Vagina (tissue), 2 donors: ENCODE measurements around the gene CNOT1.

Experiments
- POLR2A ChIP-seq, 2 donors: fragments of 450-650 bp; IDR thresholded peaks; one replicate each; pipeline ENCODE4 v1.6.1; 2017; ENCODE audit warnings: antibody characterized with exemption in 2 of 2, mild to moderate bottlenecking in 2 of 2, moderate library complexity in 2 of 2
- TF ChIP-seq, protein P1 (sequence below), 3 experiments: fragments of 450-650 bp in 2 of 3; fragments of 200-600 bp in 1 of 3; sonication (generic) in 1 of 3; IDR thresholded peaks; one replicate each; pipeline ENCODE4 v1.5.1; 2017 to 2019; ENCODE audit warnings: antibody characterized with exemption in 3 of 3, mild to moderate bottlenecking in 2 of 3, moderate library complexity in 2 of 3

DNA sequence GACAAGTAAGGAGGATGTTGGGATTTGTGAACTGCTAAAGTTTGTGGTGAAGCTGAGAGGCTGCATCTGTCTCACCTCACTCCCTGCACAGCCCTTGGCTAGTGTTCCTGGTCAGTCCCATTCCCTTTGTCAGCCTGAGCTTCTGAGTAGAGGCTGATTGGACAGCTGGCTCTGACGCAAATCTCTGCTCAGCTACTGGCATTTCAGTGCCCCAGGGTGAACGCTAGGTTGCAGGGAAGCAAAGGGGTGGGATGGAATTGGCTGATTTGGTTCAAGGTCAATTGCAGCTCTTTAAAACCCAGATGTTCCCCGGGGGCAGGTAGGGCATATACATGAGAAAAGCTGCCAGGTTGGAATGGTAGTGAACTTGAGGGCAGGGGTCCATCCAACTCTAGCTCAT lies 23.1 kb upstream of the CNOT1 start:
- TF ChIP-seq, protein P1, sequence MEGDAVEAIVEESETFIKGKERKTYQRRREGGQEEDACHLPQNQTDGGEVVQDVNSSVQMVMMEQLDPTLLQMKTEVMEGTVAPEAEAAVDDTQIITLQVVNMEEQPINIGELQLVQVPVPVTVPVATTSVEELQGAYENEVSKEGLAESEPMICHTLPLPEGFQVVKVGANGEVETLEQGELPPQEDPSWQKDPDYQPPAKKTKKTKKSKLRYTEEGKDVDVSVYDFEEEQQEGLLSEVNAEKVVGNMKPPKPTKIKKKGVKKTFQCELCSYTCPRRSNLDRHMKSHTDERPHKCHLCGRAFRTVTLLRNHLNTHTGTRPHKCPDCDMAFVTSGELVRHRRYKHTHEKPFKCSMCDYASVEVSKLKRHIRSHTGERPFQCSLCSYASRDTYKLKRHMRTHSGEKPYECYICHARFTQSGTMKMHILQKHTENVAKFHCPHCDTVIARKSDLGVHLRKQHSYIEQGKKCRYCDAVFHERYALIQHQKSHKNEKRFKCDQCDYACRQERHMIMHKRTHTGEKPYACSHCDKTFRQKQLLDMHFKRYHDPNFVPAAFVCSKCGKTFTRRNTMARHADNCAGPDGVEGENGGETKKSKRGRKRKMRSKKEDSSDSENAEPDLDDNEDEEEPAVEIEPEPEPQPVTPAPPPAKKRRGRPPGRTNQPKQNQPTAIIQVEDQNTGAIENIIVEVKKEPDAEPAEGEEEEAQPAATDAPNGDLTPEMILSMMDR (IDR thresholded peaks at IDR 0.05): no peak
- no peak for TF ChIP-seq POLR2A (IDR thresholded peaks at IDR 0.05)
